ENCODE results near the gene NOSTRIN.

DNA sequence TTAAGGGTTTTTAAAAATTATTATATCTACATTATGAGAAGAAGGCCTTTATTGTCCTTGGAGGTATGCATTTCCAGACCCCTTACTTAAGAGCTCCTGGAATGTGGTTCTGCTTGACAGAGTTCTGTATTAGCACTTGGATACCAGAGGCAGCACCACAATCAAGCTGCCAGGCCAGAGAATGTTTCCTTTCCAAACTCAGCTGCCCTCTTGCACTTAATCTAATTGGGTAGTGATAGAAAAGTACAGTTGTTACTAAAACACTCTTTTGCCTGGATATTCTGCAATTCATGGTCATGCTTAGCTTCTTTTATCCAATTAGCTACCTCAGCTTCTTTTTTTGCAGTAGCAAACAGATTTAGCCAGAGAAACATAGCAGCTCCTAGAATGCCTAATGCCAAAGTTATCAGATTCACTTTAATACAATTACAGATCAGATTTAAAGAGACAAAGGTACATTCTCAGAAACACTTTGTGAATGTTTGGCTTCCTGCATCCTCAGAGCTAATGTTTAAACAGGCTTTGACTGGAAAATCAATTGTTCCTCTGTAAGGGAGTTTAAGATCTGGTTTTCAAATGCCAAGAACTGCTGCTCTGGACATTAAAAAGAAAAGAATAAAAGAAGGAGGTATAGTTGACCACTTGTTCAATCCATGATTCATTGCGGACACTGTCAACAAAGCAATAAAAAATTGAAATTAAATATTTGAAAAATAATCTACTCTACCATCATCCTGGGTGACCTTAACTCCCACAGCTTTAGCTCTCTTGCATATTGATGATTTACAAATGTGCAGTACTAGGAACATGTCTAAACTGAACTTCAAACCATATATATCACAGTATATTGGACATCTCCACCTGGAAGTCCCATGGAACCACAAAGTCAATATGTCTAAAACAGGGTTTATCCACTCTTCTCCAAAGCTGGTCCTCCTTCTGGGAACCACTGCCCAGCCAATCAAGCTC is 12.8 kb downstream of the NOSTRIN start:
- TF ChIP-seq, protein P1, sequence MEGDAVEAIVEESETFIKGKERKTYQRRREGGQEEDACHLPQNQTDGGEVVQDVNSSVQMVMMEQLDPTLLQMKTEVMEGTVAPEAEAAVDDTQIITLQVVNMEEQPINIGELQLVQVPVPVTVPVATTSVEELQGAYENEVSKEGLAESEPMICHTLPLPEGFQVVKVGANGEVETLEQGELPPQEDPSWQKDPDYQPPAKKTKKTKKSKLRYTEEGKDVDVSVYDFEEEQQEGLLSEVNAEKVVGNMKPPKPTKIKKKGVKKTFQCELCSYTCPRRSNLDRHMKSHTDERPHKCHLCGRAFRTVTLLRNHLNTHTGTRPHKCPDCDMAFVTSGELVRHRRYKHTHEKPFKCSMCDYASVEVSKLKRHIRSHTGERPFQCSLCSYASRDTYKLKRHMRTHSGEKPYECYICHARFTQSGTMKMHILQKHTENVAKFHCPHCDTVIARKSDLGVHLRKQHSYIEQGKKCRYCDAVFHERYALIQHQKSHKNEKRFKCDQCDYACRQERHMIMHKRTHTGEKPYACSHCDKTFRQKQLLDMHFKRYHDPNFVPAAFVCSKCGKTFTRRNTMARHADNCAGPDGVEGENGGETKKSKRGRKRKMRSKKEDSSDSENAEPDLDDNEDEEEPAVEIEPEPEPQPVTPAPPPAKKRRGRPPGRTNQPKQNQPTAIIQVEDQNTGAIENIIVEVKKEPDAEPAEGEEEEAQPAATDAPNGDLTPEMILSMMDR (conservative IDR thresholded peaks at IDR 0.05; ENCODE audit: low read length): no peak
- no peak for TF ChIP-seq EZH2phosphoT487 (IDR thresholded peaks at IDR 0.05; ENCODE audit: borderline replicate concordance)
